GM19468 (cell line): Measurements from ENCODE around the gene MEIS3.

Source experiments
- ATAC-seq: cut with Tn5 transposase; IDR thresholded peaks from one replicate; pipeline ENCODE4 v1.9.1; 2021; ENCODE audit warnings: mild to moderate bottlenecking, moderate library complexity, moderate number of reproducible peaks; ENCODE audit not compliant: unreplicated experiment; ENCODE audit errors: extremely low read depth

The MEIS3 gene

GRCh38 chr19:47419030-47419783 is at the start of gene MEIS3:
Gene MEIS3 (minus strand): TSS chr19:47419527. CDS start chr19:47419081, 446 bp downstream.
- ATAC-seq: no peak

- ATAC-seq: no peak
Measured at GRCh38 chr19:47467914-47468313, 48.6 kb upstream of the MEIS3 start.

- ATAC-seq: no peak
Measured at GRCh38 chr19:47465957-47466356, 46.6 kb upstream of the MEIS3 start.

GRCh38 chr19:47464675-47465419 is 45.5 kb upstream of the MEIS3 start:
- no peak for ATAC-seq

- no peak for ATAC-seq
Measured at GRCh38 chr19:47461876-47462275, 42.5 kb upstream of the MEIS3 start.

- ATAC-seq: no peak
Measured at GRCh38 chr19:47459477-47459876, 40.1 kb upstream of the MEIS3 start.

- no peak for ATAC-seq
Measured at GRCh38 chr19:47458672-47459071, 39.3 kb upstream of the MEIS3 start.

GRCh38 chr19:47456721-47457474 is 37.6 kb upstream of the MEIS3 start:
- ATAC-seq: no peak

GRCh38 chr19:47450478-47450877 is 31.2 kb upstream of the MEIS3 start:
- ATAC-seq: no peak

- no peak for ATAC-seq
Measured at GRCh38 chr19:47448360-47448727, 29.0 kb upstream of the MEIS3 start.

GRCh38 chr19:47447470-47448359 is 28.4 kb upstream of the MEIS3 start:
- no peak for ATAC-seq

GRCh38 chr19:47446534-47447469 is 27.5 kb upstream of the MEIS3 start:
- ATAC-seq: no peak

GRCh38 chr19:47445937-47446402 is 26.6 kb upstream of the MEIS3 start:
- no peak for ATAC-seq

GRCh38 chr19:47445527-47445926 is 26.2 kb upstream of the MEIS3 start:
- no peak for ATAC-seq

GRCh38 chr19:47444388-47444821 is 25.1 kb upstream of the MEIS3 start:
- ATAC-seq: no peak

- no peak for ATAC-seq
Measured at GRCh38 chr19:47443331-47443730, 24.0 kb upstream of the MEIS3 start.

GRCh38 chr19:47438793-47439220 is 19.5 kb upstream of the MEIS3 start:
- no peak for ATAC-seq

- no peak for ATAC-seq
Measured at GRCh38 chr19:47437500-47437899, 18.2 kb upstream of the MEIS3 start.
